GM12875 (cell line): ENCODE measurements around the gene MAP4K4.

Experiments used
- H3K4me3 ChIP-seq: one replicate; pipeline ENCODE4 v1.5.1; 2011; ENCODE audit warnings: low read depth, low read length, control low read depth
- CTCF ChIP-seq: IDR thresholded peaks from 2 replicates; pipeline ENCODE4 v1.5.1; 2011; ENCODE audit warnings: low read depth, mild to moderate bottlenecking, control low read depth, inconsistent platforms, low read length, moderate library complexity, borderline replicate concordance; ENCODE audit not compliant: insufficient read depth

MAP4K4 gene

GRCh38 chr2:101758001-101758400, 60.5 kb downstream of the MAP4K4 start:
- TF ChIP-seq CTCF: no peak
- no peak overlapping the region for H3K4me3 ChIP-seq

GRCh38 chr2:101759162-101759561, 61.7 kb downstream of the MAP4K4 start:
- TF ChIP-seq CTCF: no peak
- H3K4me3 ChIP-seq: no peak overlapping the region

GRCh38 chr2:101762451-101763171, 65.1 kb downstream of the MAP4K4 start:
- no peak overlapping the region for H3K4me3 ChIP-seq

GRCh38 chr2:101763496-101764333, 66.2 kb downstream of the MAP4K4 start:
- no peak for TF ChIP-seq CTCF

More at GRCh38 chr2:101762451-101763171, 65.1 kb downstream of the MAP4K4 start:
- no peak for TF ChIP-seq CTCF

GRCh38 chr2:101766337-101766736, 68.8 kb downstream of the MAP4K4 start:
- no peak for TF ChIP-seq CTCF
- no peak overlapping the region for H3K4me3 ChIP-seq

More at GRCh38 chr2:101763496-101764333, 66.2 kb downstream of the MAP4K4 start:
- no peak overlapping the region for H3K4me3 ChIP-seq

- no peak overlapping the region for H3K4me3 ChIP-seq
- no peak for TF ChIP-seq CTCF
Measured at GRCh38 chr2:101766871-101767739, 69.6 kb downstream of the MAP4K4 start.
